SKM-1 (cell line): Measurements from ENCODE around the gene OXLD1.
"Not testable (repeated sequence)": the region's sequence is repeated elsewhere in the genome, so short reads cannot be mapped to it uniquely, and the experiment has no call there.

Experiments
- DNase-seq: peaks from one replicate; lab custom pipeline; 2025; ENCODE audit not compliant: unreplicated experiment; lab: John Stamatoyannopoulos, UW

The OXLD1 gene

GRCh38 chr17:81683584-81684441, 17.4 kb upstream of the OXLD1 start, which contains the start of the genes ARL16 and HGS:
TSS of gene ARL16 (minus strand) at chr17:81683797. CDS start at chr17:81683753, 44 bp downstream.
TSS of gene HGS (plus strand) at chr17:81684011. CDS start at chr17:81684067, 56 bp downstream.
- DNase-seq = peak; percentile 96

- no peak for DNase-seq
Observed at GRCh38 chr17:81683208-81683583, 16.8 kb upstream of the OXLD1 start.

- no peak for DNase-seq
Observed at GRCh38 chr17:81682565-81683207, 16.3 kb upstream of the OXLD1 start.

GRCh38 chr17:81681672-81682071, 15.3 kb upstream of the OXLD1 start:
- no peak for DNase-seq

GRCh38 chr17:81680150-81680549, 13.7 kb upstream of the OXLD1 start:
- DNase-seq = no peak

- DNase-seq = no peak
Observed at GRCh38 chr17:81676906-81677305, 10.5 kb upstream of the OXLD1 start.

GRCh38 chr17:81675515-81676221, 9.3 kb upstream of the OXLD1 start:
- not testable (repeated sequence) for DNase-seq

GRCh38 chr17:81673561-81674258, 7.3 kb upstream of the OXLD1 start:
- DNase-seq = no peak

GRCh38 chr17:81672954-81673353, 6.5 kb upstream of the OXLD1 start:
- DNase-seq = no peak

GRCh38 chr17:81672504-81672903, 6.1 kb upstream of the OXLD1 start:
- DNase-seq = no peak

- no peak for DNase-seq
Observed at GRCh38 chr17:81667754-81668153, 1.3 kb upstream of the OXLD1 start.

- no peak for DNase-seq
Observed at GRCh38 chr17:81666092-81666341, 388 bp downstream of the OXLD1 start.

GRCh38 chr17:81665205-81666091, 957 bp downstream of the OXLD1 start:
- DNase-seq = no peak

- DNase-seq = no peak
Observed at GRCh38 chr17:81664051-81664470, 2.3 kb downstream of the OXLD1 start.

GRCh38 chr17:81662002-81662401, 4.4 kb downstream of the OXLD1 start:
- no peak for DNase-seq

- no peak for DNase-seq
Observed at GRCh38 chr17:81660441-81660840, 6.0 kb downstream of the OXLD1 start.

- no peak for DNase-seq
Observed at GRCh38 chr17:81659038-81659437, 7.4 kb downstream of the OXLD1 start.

- peak; percentile 50 for DNase-seq
Observed at GRCh38 chr17:81656835-81657234, 9.6 kb downstream of the OXLD1 start.

GRCh38 chr17:81656118-81656743, 10.2 kb downstream of the OXLD1 start, which contains the start of gene PDE6G:
TSS of gene PDE6G (minus strand) at chr17:81656542. CDS start at chr17:81653305, 3,237 bp downstream.
- no peak for DNase-seq
